HUES48 (cell line): ENCODE data around the gene CSH1.
"Not testable (repeated sequence)": the region's sequence is repeated elsewhere in the genome, so short reads cannot be mapped to it uniquely, and the experiment has no call there.

Source experiments
- H3K27ac ChIP-seq: one replicate; pipeline ENCODE4 v1.7.0; 2013; ENCODE audit warnings: low read depth, low read length, inconsistent platforms
- H3K27me3 ChIP-seq: 2 replicates; pipeline ENCODE4 v1.6.1; 2013; ENCODE audit warnings: mild to moderate bottlenecking, low read length; ENCODE audit not compliant: control insufficient read depth, insufficient read depth
- H3K36me3 ChIP-seq: 2 replicates; pipeline ENCODE4 v1.6.1; 2013; ENCODE audit warnings: low read length; ENCODE audit not compliant: control insufficient read depth, insufficient read depth
- H3K4me1 ChIP-seq: 2 replicates; pipeline ENCODE4 v1.6.1; 2013; ENCODE audit warnings: mild to moderate bottlenecking, low read length; ENCODE audit not compliant: control insufficient read depth, insufficient read depth
- H3K4me3 ChIP-seq: 2 replicates; pipeline ENCODE4 v1.5.1; 2013; ENCODE audit warnings: mild to moderate bottlenecking, low read depth, low read length
- H3K9ac ChIP-seq: 2 replicates; pipeline ENCODE4 v1.6.1; 2013; ENCODE audit warnings: mild to moderate bottlenecking, low read depth, low read length, moderate library complexity
- H3K9me3 ChIP-seq: 2 replicates; pipeline ENCODE4 v1.6.1; 2013; ENCODE audit warnings: low read length; ENCODE audit not compliant: control insufficient read depth, insufficient read depth

CSH1 gene

DNA sequence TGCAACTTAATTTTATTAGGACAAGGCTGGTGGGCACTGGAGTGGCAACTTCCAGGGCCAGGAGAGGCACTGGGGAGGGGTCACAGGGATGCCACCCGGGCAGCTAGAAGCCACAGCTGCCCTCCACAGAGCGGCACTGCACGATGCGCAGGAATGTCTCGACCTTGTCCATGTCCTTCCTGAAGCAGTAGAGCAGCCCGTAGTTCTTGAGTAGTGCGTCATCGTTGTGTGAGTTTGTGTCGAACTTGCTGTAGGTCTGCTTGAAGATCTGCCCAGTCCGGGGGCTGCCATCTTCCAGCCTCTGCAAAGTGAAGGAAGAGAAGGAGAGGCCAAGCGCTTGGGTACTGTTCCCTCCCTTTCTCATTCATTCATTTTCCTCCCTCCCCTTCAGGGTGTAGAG, 20.8 kb upstream of the CSH1 start:
- not testable (repeated sequence) for H3K4me1 ChIP-seq, H3K36me3 ChIP-seq, H3K4me3 ChIP-seq, H3K9ac ChIP-seq, H3K9me3 ChIP-seq, H3K27ac ChIP-seq, H3K27me3 ChIP-seq

DNA sequence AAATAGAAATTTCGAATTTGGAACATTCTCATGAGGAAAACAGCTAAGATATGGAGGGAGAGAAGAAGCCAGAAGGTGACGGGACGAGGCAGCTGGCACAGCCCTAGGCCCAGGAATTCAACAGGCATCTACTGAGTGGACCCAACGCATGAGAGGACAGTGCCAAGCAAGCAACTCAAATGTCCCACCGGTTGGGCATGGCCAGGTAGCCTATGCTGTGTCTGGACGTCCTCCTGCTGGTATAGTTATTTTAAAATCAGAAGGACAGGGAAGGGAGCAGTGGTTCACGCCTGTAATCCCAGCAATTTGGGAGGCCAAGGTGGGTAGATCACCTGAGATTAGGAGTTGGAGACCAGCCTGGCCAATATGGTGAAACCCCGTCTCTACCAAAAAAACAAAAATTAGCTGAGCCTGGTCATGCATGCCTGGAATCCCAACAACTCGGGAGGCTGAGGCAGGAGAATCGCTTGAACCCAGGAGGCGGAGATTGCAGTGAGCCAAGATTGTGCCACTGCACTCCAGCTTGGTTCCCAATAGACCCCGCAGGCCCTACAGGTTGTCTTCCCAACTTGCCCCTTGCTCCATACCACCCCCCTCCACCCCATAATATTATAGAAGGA, 20.3 kb upstream of the CSH1 start:
- no peaks in the 10 kb centered on the region; the same call in 1 of the 2 replicates for H3K27me3 ChIP-seq
- H3K4me1 ChIP-seq: no peaks in the 10 kb centered on the region; the same call in 1 of the 2 replicates
- no peak overlapping the region for H3K9ac ChIP-seq
- no peak overlapping the region for H3K4me3 ChIP-seq
- no peaks in the 10 kb centered on the region for H3K9me3 ChIP-seq
- H3K36me3 ChIP-seq: no peaks in the 10 kb centered on the region
- no peak overlapping the region for H3K27ac ChIP-seq

DNA sequence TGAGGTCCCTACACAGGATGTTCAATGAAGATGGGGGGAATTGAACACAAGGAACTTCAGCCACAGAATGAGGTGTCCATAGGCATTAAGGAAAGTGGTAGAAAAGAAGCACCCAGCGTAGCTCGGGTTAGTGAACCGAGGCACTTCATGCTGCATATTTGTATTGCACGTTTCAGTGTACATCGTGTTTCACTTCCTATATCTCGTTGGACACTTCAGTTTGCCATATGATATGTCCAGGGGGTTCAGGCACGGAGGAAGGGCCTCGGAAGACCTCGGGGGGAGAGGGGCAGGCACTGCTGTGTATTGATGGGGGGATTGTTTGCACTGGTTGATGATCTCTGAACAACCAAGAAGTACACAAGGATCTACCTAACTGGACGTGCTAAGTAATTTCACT, 19.4 kb upstream of the CSH1 start:
- not testable (repeated sequence) for H3K9me3 ChIP-seq, H3K27me3 ChIP-seq, H3K9ac ChIP-seq, H3K36me3 ChIP-seq, H3K4me1 ChIP-seq, H3K27ac ChIP-seq, H3K4me3 ChIP-seq

DNA sequence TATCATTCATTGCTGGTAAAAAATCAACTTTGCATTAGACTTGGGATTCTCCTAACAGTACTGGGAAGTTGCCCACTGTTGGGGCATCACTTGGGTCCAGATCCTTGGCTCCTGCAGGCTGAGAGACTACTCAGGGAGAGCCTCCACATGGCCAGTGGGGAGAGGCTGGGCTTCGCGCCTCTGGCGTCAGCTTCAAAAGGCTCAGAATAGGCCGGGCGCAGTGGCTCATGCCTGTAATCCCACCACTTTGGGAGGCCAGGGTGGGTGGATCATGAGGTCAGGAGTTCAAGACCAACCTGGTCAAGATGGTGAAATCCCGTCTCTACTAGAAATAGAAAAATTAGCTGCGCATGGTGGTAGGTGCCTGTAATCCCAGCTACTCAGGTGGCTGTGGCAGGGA, 18.1 kb upstream of the CSH1 start:
- H3K9me3 ChIP-seq: no peaks in the 10 kb centered on the region
- H3K9ac ChIP-seq: no peak overlapping the region
- no peak overlapping the region for H3K4me3 ChIP-seq
- no peaks in the 10 kb centered on the region for H3K36me3 ChIP-seq
- H3K27ac ChIP-seq: no peak overlapping the region
- H3K4me1 ChIP-seq: no peaks in the 10 kb centered on the region; the same call in 1 of the 2 replicates
- H3K27me3 ChIP-seq: no peaks in the 10 kb centered on the region; the same call in 1 of the 2 replicates

DNA sequence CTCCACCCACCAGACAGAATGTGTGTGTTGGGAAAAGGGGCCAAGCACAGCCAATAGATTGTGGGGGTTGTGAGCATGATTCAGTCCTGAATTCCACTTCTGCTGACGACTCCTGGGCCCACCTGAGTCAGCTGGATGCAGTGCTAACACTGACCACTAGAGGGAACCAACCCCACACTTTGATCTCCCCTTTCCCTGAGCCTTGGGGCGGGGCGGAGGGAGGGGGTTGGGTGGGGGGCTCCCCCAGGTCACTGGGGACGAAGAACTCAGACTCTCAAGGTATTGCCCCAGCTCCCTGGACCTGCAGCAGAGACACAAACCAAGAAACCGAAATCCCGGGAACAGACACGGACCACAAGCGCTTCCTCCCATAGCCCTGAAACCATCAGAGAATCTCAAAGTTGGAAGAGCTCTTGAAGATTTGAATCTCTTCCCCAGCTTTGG, 15.3 kb upstream of the CSH1 start:
- H3K4me1 ChIP-seq: peaks cover 13% of the 10 kb centered on the region
- H3K9me3 ChIP-seq: no peaks in the 10 kb centered on the region
- H3K27me3 ChIP-seq: no peaks in the 10 kb centered on the region
- H3K4me3 ChIP-seq: no peak overlapping the region
- H3K36me3 ChIP-seq: no peaks in the 10 kb centered on the region
- H3K27ac ChIP-seq: no peak overlapping the region
- no peak overlapping the region for H3K9ac ChIP-seq

DNA sequence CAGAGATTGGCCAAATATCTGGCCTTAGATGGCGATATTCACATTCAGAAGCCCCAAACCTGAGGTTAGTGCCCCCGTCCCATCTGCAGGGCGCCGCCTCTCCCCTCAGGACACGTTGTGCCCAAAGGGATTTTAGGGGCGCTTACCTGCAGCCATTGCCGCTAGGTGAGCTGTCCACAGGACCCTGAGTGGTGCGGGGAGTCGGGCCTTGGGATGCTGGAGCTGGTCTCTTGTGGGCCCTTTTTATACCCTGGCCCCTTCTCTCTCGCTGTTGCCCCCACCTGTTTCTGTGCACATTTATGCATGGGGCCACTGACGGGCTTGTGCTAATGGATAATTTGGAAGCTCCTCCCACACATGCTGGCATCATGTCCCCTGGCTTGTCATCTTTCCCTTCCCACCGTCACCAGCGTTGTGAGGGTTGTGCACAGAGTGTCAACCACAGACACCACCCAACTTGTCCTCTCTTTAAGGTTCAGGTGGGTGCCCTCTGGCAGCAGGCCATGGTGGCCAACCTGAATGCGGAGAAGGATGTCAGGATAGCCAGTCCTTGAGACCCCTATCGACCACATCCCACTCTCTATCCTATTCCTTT, 14.8 kb upstream of the CSH1 start, which contains the start of gene CSHL1:
TSS of gene CSHL1 (minus strand) at position 218 of the 595 bp plus-strand sequence. CDS start at position 156, 62 bp downstream.
- Histone ChIP-seq H3K9me3 (no peaks in the 10 kb centered on the region), H3K9ac (no peak within 1 kb of the TSS), H3K27ac (no peak within 1 kb of the TSS), H3K36me3 (no peaks in the 10 kb centered on the region), H3K27me3 (no peaks in the 10 kb centered on the region), H3K4me3 (no peak within 1 kb of the TSS), H3K4me1 (peaks cover 13% of the 10 kb centered on the region)

DNA sequence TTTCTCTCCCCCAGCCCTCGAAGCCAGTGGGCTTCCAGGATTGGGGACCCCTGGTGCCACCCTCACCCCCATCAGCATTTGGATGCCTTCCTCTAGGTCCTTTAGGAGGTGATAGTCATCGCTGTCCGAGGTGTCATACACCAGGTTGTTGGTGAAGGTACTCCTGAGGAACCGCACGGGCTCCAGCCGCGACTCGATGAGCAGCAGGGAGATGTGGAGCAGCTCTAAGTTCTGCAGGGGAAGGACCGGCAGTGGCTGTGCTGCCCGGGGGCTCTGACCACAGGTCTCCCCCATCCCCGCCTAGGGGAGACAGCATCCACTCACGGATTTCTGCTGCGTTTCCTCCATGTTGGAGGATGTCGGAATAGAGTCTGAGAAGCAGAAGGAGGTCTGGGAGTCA, 13.7 kb upstream of the CSH1 start:
- Histone ChIP-seq H3K9me3 (no peaks in the 10 kb centered on the region), H3K27ac (no peak overlapping the region), H3K9ac (no peak overlapping the region), H3K4me3 (no peak overlapping the region), H3K36me3 (no peaks in the 10 kb centered on the region), H3K4me1 (peaks cover 13% of the 10 kb centered on the region), H3K27me3 (no peaks in the 10 kb centered on the region)

DNA sequence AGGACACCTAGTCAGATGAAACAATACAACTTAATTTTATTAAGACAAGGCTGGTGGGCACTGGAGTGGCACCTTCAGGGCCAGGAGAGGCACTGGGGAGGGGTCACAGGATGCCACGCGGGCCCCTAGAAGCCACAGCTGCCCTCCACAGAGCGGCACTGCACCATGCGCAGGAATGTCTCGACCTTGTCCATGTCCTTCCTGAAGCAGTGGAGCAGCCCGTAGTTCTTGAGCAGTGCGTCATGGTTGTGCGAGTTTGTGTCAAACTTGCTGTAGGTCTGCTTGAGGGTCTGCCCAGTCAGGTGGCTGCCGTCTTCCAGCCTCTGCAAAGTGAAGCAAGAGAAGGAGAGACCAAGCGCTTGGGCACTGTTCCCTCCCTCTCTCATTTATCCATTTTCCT, 13.2 kb upstream of the CSH1 start:
- H3K4me1 ChIP-seq: peaks cover 13% of the 10 kb centered on the region
- not testable (repeated sequence) for H3K9ac ChIP-seq, H3K36me3 ChIP-seq, H3K27me3 ChIP-seq, H3K27ac ChIP-seq, H3K9me3 ChIP-seq, H3K4me3 ChIP-seq

DNA sequence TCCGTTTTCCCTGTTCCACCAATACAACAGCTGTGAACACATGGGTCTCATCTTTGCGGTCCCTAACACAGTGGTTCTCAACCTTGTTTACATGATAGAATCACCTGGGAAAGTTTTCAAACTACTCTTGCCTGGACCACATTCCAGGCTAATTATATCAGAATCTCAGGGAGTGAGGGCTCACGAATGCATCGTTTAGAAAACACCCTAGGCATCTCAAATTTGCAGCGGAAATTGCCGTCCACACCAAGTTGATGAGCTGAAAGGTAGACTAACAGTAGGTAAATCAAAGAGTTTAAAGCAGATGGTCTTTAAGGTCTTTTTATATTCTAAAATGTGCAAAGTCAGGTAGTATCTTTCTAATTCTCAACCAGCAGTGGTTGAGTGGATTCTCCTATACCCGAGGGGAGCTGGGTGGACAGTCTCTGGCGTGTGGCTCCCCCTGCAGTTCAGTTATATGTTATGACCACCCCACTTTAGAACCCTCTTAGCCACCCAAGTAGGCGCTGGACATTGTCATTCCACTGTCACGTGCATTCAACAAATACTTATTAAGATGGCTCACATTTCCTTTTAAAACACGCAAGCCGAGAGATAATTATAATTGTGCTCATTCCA, 10.9 kb upstream of the CSH1 start:
- not testable (repeated sequence) for H3K9me3 ChIP-seq, H3K36me3 ChIP-seq, H3K4me3 ChIP-seq, H3K9ac ChIP-seq, H3K27me3 ChIP-seq, H3K27ac ChIP-seq
- H3K4me1 ChIP-seq: peaks cover 13% of the 10 kb centered on the region

DNA sequence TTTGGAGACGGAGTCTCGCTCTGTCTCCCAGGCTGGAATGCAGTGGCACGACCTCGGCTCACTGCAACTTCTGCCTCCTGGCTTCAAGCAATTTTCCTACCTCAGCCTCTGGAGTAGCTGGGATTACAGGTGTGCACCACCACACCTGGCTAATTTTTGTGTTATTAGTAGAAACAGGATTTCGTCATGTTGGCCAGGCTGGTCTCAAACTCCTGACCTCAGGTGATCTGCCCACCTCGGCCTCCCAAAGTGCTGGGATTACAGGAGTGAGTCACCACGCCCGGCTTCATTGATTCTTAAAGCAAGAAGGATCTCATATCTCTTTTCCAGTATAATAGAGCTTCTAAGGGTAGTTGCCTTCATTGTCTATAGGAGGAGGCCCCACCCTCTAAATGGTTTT, 8.4 kb upstream of the CSH1 start:
- not testable (repeated sequence) for H3K36me3 ChIP-seq, H3K27me3 ChIP-seq, H3K4me3 ChIP-seq, H3K9ac ChIP-seq, H3K27ac ChIP-seq, H3K9me3 ChIP-seq
- peaks cover 13% of the 10 kb centered on the region for H3K4me1 ChIP-seq

DNA sequence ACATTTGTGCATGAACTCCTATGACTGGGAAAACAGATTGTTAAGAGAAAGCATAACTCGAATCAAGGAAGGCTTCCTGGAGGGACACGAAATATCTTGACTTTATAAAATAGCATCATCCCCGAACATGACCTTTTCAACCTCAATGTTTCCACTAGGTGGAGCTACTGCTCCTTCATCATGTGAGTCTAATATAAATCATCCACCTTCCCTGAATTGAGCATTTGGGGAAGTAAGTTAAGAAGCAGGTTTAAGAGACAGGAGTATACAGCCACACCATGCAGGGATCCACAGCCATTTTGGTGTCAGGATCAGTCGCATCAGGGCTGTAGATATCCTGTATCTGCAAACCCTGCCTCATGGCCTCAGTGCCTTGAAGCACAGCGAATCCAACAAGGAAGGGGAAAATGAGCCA, 7.4 kb upstream of the CSH1 start:
- H3K27ac ChIP-seq, H3K9ac ChIP-seq, H3K4me3 ChIP-seq, H3K27me3 ChIP-seq, H3K36me3 ChIP-seq, H3K9me3 ChIP-seq: not testable (repeated sequence)
- peaks cover 13% of the 10 kb centered on the region for H3K4me1 ChIP-seq
